Measurements from ENCODE around the gene APBA2. TPM values are rescaled to one million over a fixed set of nuclear protein-coding genes. Genes with fewer than 3 reads are reported as not detected.

Gene APBA2
- total RNA-seq, 4 donors from 2014 or later: 3.3 to 5.4 (median 4.5) TPM

DNA sequence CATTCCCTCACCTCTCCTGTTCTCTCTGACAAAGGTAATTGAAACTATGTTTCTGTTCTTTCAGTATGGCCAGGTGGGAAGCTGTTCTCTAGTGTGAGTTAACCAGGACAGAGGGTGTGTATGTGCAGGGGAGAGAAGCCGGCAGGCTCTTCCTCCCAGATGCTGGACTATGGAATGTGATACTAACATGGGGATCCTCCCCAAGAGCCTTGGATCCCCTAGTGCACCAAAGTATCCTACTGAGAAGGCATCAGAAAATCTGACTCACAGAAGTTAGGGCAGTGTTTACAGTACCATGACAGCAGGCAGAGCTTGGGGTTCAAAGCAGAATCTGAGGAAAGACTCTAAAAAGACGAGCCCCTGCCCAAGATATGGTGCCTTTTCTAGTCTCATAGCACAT lies 123.1 kb downstream of the APBA2 start:
- H3K9me3 ChIP-seq: no peaks in the 10 kb centered on the region
- TF ChIP-seq EP300 (IDR thresholded peaks at IDR 0.05) (no peak), POLR2A (IDR thresholded peaks at IDR 0.05) (no peak)
- TF ChIP-seq, protein P1, sequence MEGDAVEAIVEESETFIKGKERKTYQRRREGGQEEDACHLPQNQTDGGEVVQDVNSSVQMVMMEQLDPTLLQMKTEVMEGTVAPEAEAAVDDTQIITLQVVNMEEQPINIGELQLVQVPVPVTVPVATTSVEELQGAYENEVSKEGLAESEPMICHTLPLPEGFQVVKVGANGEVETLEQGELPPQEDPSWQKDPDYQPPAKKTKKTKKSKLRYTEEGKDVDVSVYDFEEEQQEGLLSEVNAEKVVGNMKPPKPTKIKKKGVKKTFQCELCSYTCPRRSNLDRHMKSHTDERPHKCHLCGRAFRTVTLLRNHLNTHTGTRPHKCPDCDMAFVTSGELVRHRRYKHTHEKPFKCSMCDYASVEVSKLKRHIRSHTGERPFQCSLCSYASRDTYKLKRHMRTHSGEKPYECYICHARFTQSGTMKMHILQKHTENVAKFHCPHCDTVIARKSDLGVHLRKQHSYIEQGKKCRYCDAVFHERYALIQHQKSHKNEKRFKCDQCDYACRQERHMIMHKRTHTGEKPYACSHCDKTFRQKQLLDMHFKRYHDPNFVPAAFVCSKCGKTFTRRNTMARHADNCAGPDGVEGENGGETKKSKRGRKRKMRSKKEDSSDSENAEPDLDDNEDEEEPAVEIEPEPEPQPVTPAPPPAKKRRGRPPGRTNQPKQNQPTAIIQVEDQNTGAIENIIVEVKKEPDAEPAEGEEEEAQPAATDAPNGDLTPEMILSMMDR (IDR thresholded peaks at IDR 0.05): no peak
- no peak overlapping the region for H3K27ac ChIP-seq
- no peak overlapping the region for H3K4me3 ChIP-seq
- H3K36me3 ChIP-seq: no peaks in the 10 kb centered on the region
- no peaks in the 10 kb centered on the region for H3K27me3 ChIP-seq
- 55 to 58% methylated on average over 2 of the region's 2 CpGs for WGBS, 2 donors
- no peak for DNase-seq (ENCODE audit: low spot score in 2 of 2)
- no peaks in the 10 kb centered on the region for H3K4me1 ChIP-seq

DNA sequence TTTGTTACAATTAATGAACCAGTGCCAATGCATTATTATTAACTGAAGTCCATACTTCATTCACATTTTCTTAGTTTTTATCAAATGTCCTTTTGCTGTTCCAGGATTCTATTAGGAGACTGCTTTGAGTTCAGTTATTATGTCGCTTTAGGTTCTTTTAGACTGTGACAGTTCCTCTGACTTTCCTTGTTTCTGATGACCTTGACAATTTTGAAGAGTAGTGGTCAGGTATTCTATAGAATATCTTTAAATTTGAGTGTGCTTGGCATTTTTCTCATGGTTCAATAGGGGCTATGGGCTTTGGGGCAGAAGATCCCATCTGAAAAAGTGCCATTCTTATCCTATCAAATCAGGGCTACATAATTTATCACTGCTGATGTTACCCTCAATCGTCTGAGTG lies 126.3 kb downstream of the APBA2 start:
- DNase-seq (ENCODE audit: low spot score in 2 of 2): no peak
- Histone ChIP-seq H3K4me3 (no peak overlapping the region), H3K36me3 (no peaks in the 10 kb centered on the region), H3K9me3 (no peaks in the 10 kb centered on the region), H3K4me1 (no peaks in the 10 kb centered on the region), H3K27me3 (no peaks in the 10 kb centered on the region), H3K27ac (no peak overlapping the region)
- TF ChIP-seq, protein P1 (IDR thresholded peaks at IDR 0.05): no peak
- TF ChIP-seq EP300 (IDR thresholded peaks at IDR 0.05) (no peak), POLR2A (IDR thresholded peaks at IDR 0.05) (no peak)
- 66 to 83% methylated on average over 2 of the region's 2 CpGs for WGBS, 2 donors

DNA sequence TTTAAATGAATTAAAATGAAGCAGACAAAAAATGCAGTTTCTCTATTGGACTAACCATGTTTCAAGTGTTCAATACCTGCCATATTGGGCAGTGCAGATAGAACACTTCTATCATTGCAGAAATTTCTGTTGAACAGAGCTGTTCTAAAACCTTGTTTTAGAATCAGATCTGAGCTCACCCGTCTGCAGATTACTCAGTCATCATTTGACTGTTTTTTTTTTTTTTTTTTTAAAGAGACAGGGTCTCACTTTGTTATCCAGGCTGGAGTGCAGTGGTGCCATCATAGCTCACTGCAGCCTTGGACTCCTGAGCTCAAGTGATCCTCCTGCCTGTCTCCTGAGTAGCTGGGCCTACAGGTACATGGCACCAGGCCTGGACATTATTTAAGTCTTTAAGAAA lies 128.7 kb downstream of the APBA2 start:
- H3K9me3 ChIP-seq: no peaks in the 10 kb centered on the region
- no peaks in the 10 kb centered on the region for H3K27me3 ChIP-seq
- no peak for TF ChIP-seq POLR2A (IDR thresholded peaks at IDR 0.05)
- no peaks in the 10 kb centered on the region for H3K36me3 ChIP-seq
- no peak for DNase-seq (ENCODE audit: low spot score in 2 of 2)
- H3K4me1 ChIP-seq: no peaks in the 10 kb centered on the region
- no peak overlapping the region for H3K4me3 ChIP-seq
- H3K27ac ChIP-seq: no peak overlapping the region
- 9 to 15% methylated on average over 1 of the region's 1 CpG for WGBS, 2 donors

DNA sequence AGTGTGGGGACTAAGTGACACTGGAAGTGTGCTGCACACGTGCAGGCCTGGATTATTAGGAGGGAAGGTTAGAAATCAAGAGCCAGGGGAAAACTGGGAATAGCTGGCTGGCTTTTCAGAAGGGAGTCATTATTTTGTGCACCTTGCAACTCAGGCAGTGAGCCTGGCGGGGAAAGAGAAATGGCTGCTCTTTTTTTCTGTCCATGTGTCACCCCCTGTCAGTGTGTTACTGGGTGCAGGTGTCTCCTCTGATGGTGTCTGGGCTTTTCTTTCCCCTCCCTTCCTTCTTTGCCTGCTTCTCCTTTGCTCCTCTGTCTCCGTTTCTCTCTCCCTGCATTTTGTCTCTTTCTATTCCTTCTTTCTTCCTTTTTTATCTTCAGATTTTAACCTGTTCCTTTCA lies 130.7 kb downstream of the APBA2 start:
- Histone ChIP-seq H3K4me3 (no peak overlapping the region), H3K36me3 (no peaks in the 10 kb centered on the region), H3K9me3 (no peaks in the 10 kb centered on the region), H3K4me1 (no peaks in the 10 kb centered on the region), H3K27me3 (no peaks in the 10 kb centered on the region), H3K27ac (no peak overlapping the region)
- DNase-seq (ENCODE audit: low spot score in 2 of 2): no peak
- WGBS, 2 donors: 82 to 83% methylated on average over 3 of the region's 3 CpGs
- TF ChIP-seq, protein P1 (IDR thresholded peaks at IDR 0.05): no peak
- no peak for TF ChIP-seq POLR2A (IDR thresholded peaks at IDR 0.05)
- TF ChIP-seq EP300 (IDR thresholded peaks at IDR 0.05): no peak

DNA sequence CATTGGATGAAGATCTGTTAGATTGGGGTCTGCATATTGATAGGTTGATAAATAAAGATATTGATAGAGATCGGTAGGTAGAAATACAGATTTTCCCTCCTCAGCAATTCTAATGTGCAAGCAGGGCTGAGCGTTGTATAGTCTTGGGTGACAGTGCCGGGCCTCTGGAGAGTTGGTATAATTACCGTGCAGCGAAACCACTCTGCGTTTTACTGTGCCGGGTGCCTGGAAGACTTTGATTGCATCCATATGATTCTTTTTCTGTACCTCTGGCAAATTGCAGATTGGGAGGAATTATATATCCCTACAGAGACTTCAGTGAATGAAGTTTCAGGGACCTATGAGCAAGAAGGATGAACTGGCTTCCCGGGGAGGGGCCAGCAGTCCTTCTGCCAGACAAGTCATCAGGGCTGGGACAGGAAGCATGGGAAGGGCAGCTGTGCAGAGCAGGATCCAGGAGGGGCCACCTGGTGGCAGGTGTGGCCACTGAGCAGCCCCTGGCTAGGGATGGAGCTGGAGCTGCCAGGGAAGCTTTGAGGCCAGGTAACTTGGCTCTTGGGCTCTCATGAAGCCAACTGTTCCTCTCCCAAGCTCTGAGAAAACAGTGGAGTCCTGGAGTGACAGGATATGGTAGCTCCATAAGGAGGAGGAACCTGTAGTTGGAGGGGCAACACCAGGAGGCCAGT lies 132.5 kb downstream of the APBA2 start:
- no peak for DNase-seq (ENCODE audit: low spot score in 2 of 2)
- no peak overlapping the region for H3K27ac ChIP-seq
- no peak overlapping the region for H3K4me3 ChIP-seq
- H3K9me3 ChIP-seq: no peaks in the 10 kb centered on the region
- TF ChIP-seq POLR2A (IDR thresholded peaks at IDR 0.05) (no peak), EP300 (IDR thresholded peaks at IDR 0.05) (no peak)
- TF ChIP-seq, protein P1 (IDR thresholded peaks at IDR 0.05): no peak
- 74 to 80% methylated on average over 8 of the region's 8 CpGs for WGBS, 2 donors
- H3K4me1 ChIP-seq: no peaks in the 10 kb centered on the region
- H3K36me3 ChIP-seq: no peaks in the 10 kb centered on the region
- H3K27me3 ChIP-seq: no peaks in the 10 kb centered on the region

Data from tibial nerve (tissue), 4 donors.